ENCODE results near the gene TBC1D22A.

Gene TBC1D22A

GRCh38 chr22:47091921-47092700 is 329.7 kb downstream of the TBC1D22A start:
- DNase-seq: no peak

- DNase-seq: no peak
These were observed 330.5 kb downstream of the TBC1D22A start for GRCh38 chr22:47092896-47093311.

GRCh38 chr22:47093720-47094119 is 331.3 kb downstream of the TBC1D22A start:
- no peak for DNase-seq

- DNase-seq: no peak
These were observed 332.4 kb downstream of the TBC1D22A start for GRCh38 chr22:47094861-47095330.

- no peak for DNase-seq
These were observed 333.1 kb downstream of the TBC1D22A start for GRCh38 chr22:47095395-47096122.

- DNase-seq: no peak
These were observed 335.7 kb downstream of the TBC1D22A start for GRCh38 chr22:47098121-47098520.

GRCh38 chr22:47098554-47098953 is 336.1 kb downstream of the TBC1D22A start:
- no peak for DNase-seq

GRCh38 chr22:47100019-47100418 is 337.6 kb downstream of the TBC1D22A start:
- no peak for DNase-seq

- DNase-seq: no peak
These were observed 338.3 kb downstream of the TBC1D22A start for GRCh38 chr22:47100646-47101200.

- DNase-seq: no peak
These were observed 339.0 kb downstream of the TBC1D22A start for GRCh38 chr22:47101321-47101885.

- no peak for DNase-seq
These were observed 339.6 kb downstream of the TBC1D22A start for GRCh38 chr22:47102081-47102480.

- no peak for DNase-seq
These were observed 340.2 kb downstream of the TBC1D22A start for GRCh38 chr22:47102648-47103047.

- DNase-seq: no peak
These were observed 342.6 kb downstream of the TBC1D22A start for GRCh38 chr22:47105085-47105484.

- no peak for DNase-seq
These were observed 344.4 kb downstream of the TBC1D22A start for GRCh38 chr22:47106806-47107205.

GRCh38 chr22:47107431-47107830 is 345.0 kb downstream of the TBC1D22A start:
- no peak for DNase-seq

- no peak for DNase-seq
These were observed 348.5 kb downstream of the TBC1D22A start for GRCh38 chr22:47110817-47111443.

GRCh38 chr22:47111626-47112581 is 349.5 kb downstream of the TBC1D22A start:
- DNase-seq: no peak

GRCh38 chr22:47112582-47112965 is 350.1 kb downstream of the TBC1D22A start:
- DNase-seq: no peak

- no peak for DNase-seq
These were observed 350.8 kb downstream of the TBC1D22A start for GRCh38 chr22:47112994-47113852.

GRCh38 chr22:47113853-47114415 is 351.5 kb downstream of the TBC1D22A start:
- DNase-seq: no peak

Data from stimulated activated CD4-positive, alpha-beta T cell treated with anti-CD3 and anti-CD28 coated beads, Interleukin-1b, Interleukin-23, amount 100 ng/mL, for 48 hours (primary cell).